Smooth muscle cell (in vitro differentiated cells): ENCODE measurements around the gene TMEM50B. TPM values are rescaled to one million over a fixed set of nuclear protein-coding genes. Genes with fewer than 3 reads are reported as not detected.
"Not testable (repeated sequence)": the region's sequence is repeated elsewhere in the genome, so short reads cannot be mapped to it uniquely, and the experiment has no call there.

Experiments
- DNase-seq: peaks from one replicate; lab custom pipeline; 2025; ENCODE audit not compliant: unreplicated experiment; lab: John Stamatoyannopoulos, UW
- H2AFZ ChIP-seq: fragments of 200-600 bp; sonication (generic); 2 replicates; pipeline ENCODE4 v1.6.0; 2016; ENCODE audit warnings: antibody characterized with exemption, low read depth, mild to moderate bottlenecking
- H3F3A ChIP-seq: fragments of 200-600 bp; sonication (generic); 2 replicates; pipeline ENCODE4 v1.6.0; 2017; ENCODE audit warnings: antibody characterized with exemption, low read depth
- H3K27ac ChIP-seq: fragments of 200-600 bp; sonication (generic); 2 replicates; pipeline ENCODE4 v1.5.1; 2016; ENCODE audit warnings: low read depth, mild to moderate bottlenecking
- H3K27me3 ChIP-seq: fragments of 200-600 bp; sonication (generic); 2 replicates; pipeline ENCODE4 v1.6.1; 2016; ENCODE audit warnings: low read depth, mild to moderate bottlenecking
- H3K36me3 ChIP-seq: fragments of 200-600 bp; sonication (generic); 2 replicates; pipeline ENCODE4 v1.5.1; 2016; ENCODE audit warnings: low read depth
- H3K4me1 ChIP-seq: fragments of 200-600 bp; sonication (generic); 2 replicates; pipeline ENCODE4 v1.5.1; 2016; ENCODE audit warnings: low read depth
- H3K4me2 ChIP-seq: fragments of 200-600 bp; sonication (generic); 2 replicates; pipeline ENCODE4 v1.6.0; 2016; ENCODE audit warnings: mild to moderate bottlenecking
- H3K4me3 ChIP-seq: fragments of 200-600 bp; sonication (generic); 2 replicates; pipeline ENCODE4 v1.5.1; 2016; ENCODE audit warnings: mild to moderate bottlenecking
- H3K79me2 ChIP-seq: fragments of 200-600 bp; sonication (generic); 2 replicates; pipeline ENCODE4 v1.6.0; 2016; ENCODE audit warnings: low read depth, mild to moderate bottlenecking
- H3K9ac ChIP-seq: fragments of 200-600 bp; sonication (generic); 2 replicates; pipeline ENCODE4 v1.6.0; 2016; ENCODE audit warnings: low read depth
- H3K9me3 ChIP-seq: fragments of 200-600 bp; sonication (generic); replicated peaks from 2 replicates; pipeline ENCODE4 v1.5.1; 2016; ENCODE audit warnings: low read depth
- H4K20me1 ChIP-seq: fragments of 200-600 bp; sonication (generic); 2 replicates; pipeline ENCODE4 v1.6.0; 2016; ENCODE audit warnings: low read depth
- CTCF ChIP-seq: fragments of 200-600 bp; sonication (generic); IDR thresholded peaks from 2 replicates; pipeline ENCODE4 v1.5.1; 2017; ENCODE audit warnings: borderline replicate concordance, mild to moderate bottlenecking, antibody characterized with exemption; ENCODE audit not compliant: insufficient read depth, poor library complexity, severe bottlenecking
- WGBS: methylation state at CpG from one replicate; pipeline ENCODE4 v1.1.7; 2016; ENCODE audit warnings: low lambda C conversion rate; 5-methylcytosine and 5-hydroxymethylcytosine counted together
- polyA plus RNA-seq: library from polyadenylated mRNA; unstranded; fragments of >200 nt; fragmentation: Nextera tagmentation; extraction: Ambion mirVana; gene quantifications from 2 replicates; pipeline ENCODE4 v1.2.1, GENCODE V29; 2016
- total RNA-seq: library from RNA; depleted of rRNA; stranded (reverse); fragments of >200 nt; gene quantifications from 2 replicates; pipeline ENCODE4 v1.2.3, GENCODE V29; 2014

Gene TMEM50B
- total and polyA plus RNA-seq, 2 experiments from 2014 or later, result 31.4 to 42.9 TPM

- Histone ChIP-seq H3K79me2 (peaks cover 90% of the 10 kb centered on the region), H4K20me1 (peaks cover 100% of the 10 kb centered on the region), H2AFZ (no peak overlapping the region), H3K4me1 (peaks cover 17% of the 10 kb centered on the region), H3K36me3 (peaks cover 9% of the 10 kb centered on the region), H3F3A (peaks cover 35% of the 10 kb centered on the region), H3K27ac (no peak overlapping the region), H3K9ac (no peak overlapping the region), H3K27me3 (no peaks in the 10 kb centered on the region), H3K9me3 (no peaks in the 10 kb centered on the region), H3K4me2 (no peak overlapping the region), H3K4me3 (no peak overlapping the region)
- TF ChIP-seq CTCF, result no peak
- no peak for DNase-seq
- WGBS, result 89% methylated on average over 14 of the region's 14 CpGs
Observed at GRCh38 chr21:33414068-33414467, 65.7 kb downstream of the TMEM50B start.

- H3K27ac ChIP-seq, result peak overlapping the region; percentile 50
- peaks cover 90% of the 10 kb centered on the region for H3K79me2 ChIP-seq
- no peak for TF ChIP-seq CTCF
- peak overlapping the region; percentile 56 for H3K4me2 ChIP-seq
- peaks cover 17% of the 10 kb centered on the region for H3K4me1 ChIP-seq
- peaks cover 42% of the 10 kb centered on the region for H3F3A ChIP-seq
- no peak overlapping the region for H3K4me3 ChIP-seq
- H3K9me3 ChIP-seq, result no peaks in the 10 kb centered on the region
- H4K20me1 ChIP-seq, result peaks cover 100% of the 10 kb centered on the region
- no peak for DNase-seq
- H3K9ac ChIP-seq, result no peak overlapping the region
- peaks cover 9% of the 10 kb centered on the region for H3K36me3 ChIP-seq
- H2AFZ ChIP-seq, result no peak overlapping the region
- WGBS, result 37% methylated on average over 9 of the region's 9 CpGs
- no peaks in the 10 kb centered on the region for H3K27me3 ChIP-seq
Observed at GRCh38 chr21:33412832-33413519, 66.8 kb downstream of the TMEM50B start.

DNA sequence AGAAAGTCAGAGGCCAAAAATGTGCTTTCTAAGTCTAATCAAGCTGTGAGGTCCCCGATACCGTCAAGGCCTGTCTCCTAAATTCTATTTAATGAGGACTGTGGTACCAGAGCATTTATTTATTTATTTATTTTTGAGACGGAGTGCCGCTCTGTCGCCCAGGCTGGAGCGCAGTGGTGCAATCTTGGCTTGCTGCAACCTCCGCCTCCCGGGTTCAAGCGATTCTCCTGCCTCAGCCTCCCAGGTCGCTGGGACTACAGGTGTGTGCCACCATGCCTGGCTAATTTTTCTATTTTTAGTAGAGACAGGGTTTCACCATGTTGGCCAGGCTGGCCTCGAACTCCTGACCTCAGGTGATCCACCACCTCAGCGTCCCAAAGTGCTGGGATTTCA, 67.3 kb downstream of the TMEM50B start:
- H3K36me3 ChIP-seq, DNase-seq, H3K27me3 ChIP-seq, H2AFZ ChIP-seq, H3K9me3 ChIP-seq, H3K4me3 ChIP-seq, H3K9ac ChIP-seq: not testable (repeated sequence)
- Histone ChIP-seq H3F3A (peaks cover 42% of the 10 kb centered on the region), H3K27ac (peak overlapping the region; percentile 50), H3K79me2 (peaks cover 90% of the 10 kb centered on the region), H4K20me1 (peaks cover 100% of the 10 kb centered on the region), H3K4me1 (peaks cover 17% of the 10 kb centered on the region), H3K4me2 (peak overlapping the region; percentile 56)
- 67% methylated on average over 12 of the region's 12 CpGs for WGBS

GRCh38 chr21:33411949-33412430, 67.8 kb downstream of the TMEM50B start:
- peaks cover 42% of the 10 kb centered on the region for H3F3A ChIP-seq
- no peak overlapping the region for H3K9ac ChIP-seq
- peak overlapping the region; percentile 50 for H3K27ac ChIP-seq
- H3K27me3 ChIP-seq, result no peaks in the 10 kb centered on the region
- H3K4me2 ChIP-seq, result peak overlapping the region; percentile 56
- H3K4me1 ChIP-seq, result peaks cover 17% of the 10 kb centered on the region
- no peaks in the 10 kb centered on the region for H3K9me3 ChIP-seq
- no peak for DNase-seq
- peaks cover 90% of the 10 kb centered on the region for H3K79me2 ChIP-seq
- H3K36me3 ChIP-seq, result peaks cover 2% of the 10 kb centered on the region
- WGBS, result 49% methylated on average over 8 of the region's 8 CpGs
- no peak for TF ChIP-seq CTCF
- no peak overlapping the region for H3K4me3 ChIP-seq
- H2AFZ ChIP-seq, result no peak overlapping the region
- peaks cover 100% of the 10 kb centered on the region for H4K20me1 ChIP-seq
